ENCODE data around the gene UCHL5. TPM values are rescaled to one million over a fixed set of nuclear protein-coding genes. Genes with fewer than 3 reads are reported as not detected.

UCHL5 gene
- total RNA-seq, 1 donor from 2014 or later: 24.7 TPM

GRCh38 chr1:192977089-192977706 lies 82.0 kb downstream of the UCHL5 start:
- TF ChIP-seq CTCF (conservative IDR thresholded peaks at IDR 0.05; ENCODE audit: low read depth, low read length): no peak
- H3K4me3 ChIP-seq (ENCODE audit: low read depth, low read length): no peak overlapping the region
- no peak for DNase-seq (ENCODE audit: low read depth)

DNA sequence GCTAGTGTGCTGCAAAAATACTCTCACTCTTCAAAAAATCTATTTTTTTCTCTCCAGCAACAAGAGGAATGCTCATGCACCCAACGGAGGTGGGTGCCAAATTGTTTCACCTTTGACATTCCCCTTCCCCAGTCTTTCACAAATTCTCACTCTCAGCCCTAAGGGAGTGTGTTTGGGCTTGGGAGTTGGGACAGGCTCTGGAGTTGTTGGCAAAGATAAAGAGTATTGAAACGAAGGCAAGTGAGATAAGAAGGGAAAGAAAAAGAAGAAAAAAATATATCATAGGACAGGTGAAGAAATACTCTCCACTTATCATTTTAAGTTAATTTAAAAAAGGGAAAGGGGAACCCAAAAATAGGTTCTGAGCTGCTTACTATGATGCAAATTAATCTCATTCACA lies 82.6 kb downstream of the UCHL5 start:
- no peak for TF ChIP-seq CTCF (conservative IDR thresholded peaks at IDR 0.05; ENCODE audit: low read depth, low read length)
- DNase-seq (ENCODE audit: low read depth): no peak
- no peak overlapping the region for H3K4me3 ChIP-seq (ENCODE audit: low read depth, low read length)

- TF ChIP-seq CTCF (conservative IDR thresholded peaks at IDR 0.05; ENCODE audit: low read depth, low read length): no peak
- H3K4me3 ChIP-seq (ENCODE audit: low read depth, low read length): no peak overlapping the region
- peak; percentile 27 for DNase-seq (ENCODE audit: low read depth)
Measured at GRCh38 chr1:192974701-192975100, 84.5 kb downstream of the UCHL5 start.

DNA sequence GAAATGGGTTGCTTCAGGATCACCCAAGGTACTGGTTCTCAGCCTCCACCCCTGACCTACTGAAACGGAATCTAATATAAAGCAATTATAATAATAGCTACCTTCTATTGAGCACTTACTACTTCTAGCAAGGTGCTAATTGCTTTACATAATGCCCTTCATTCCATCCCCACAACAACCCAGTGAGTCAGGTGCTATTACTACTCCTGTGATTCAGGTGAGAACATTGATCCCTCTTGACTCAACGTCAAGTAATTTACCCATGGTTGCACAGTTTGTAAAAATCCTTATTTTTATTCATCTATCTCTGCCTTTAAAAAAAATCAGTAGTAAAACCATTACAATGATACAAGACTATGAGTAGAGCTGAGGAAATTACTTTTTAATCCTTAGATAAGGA lies 85.2 kb downstream of the UCHL5 start:
- no peak for TF ChIP-seq CTCF (conservative IDR thresholded peaks at IDR 0.05; ENCODE audit: low read depth, low read length)
- H3K4me3 ChIP-seq (ENCODE audit: low read depth, low read length): no peak overlapping the region
- DNase-seq (ENCODE audit: low read depth): no peak

DNA sequence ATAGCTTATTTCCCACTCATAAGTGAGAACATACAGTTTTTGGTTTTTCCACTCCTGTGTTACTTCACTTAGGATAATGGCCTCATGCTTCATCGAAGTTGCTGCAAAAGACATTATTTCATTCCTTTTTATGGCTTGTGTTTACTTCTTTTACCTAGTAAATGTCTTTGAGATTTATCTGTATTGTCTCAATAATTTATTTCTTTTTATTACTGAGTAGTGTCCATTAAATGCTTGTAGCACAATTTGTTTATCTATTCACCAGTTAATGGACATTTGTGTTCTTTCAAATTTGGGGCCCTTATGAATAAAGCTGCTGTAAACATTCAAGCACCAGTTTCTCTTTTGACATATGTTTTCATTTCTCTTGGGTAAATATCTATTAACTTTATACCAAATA lies 86.0 kb downstream of the UCHL5 start:
- TF ChIP-seq CTCF (conservative IDR thresholded peaks at IDR 0.05; ENCODE audit: low read depth, low read length): no peak
- DNase-seq (ENCODE audit: low read depth): no peak
- no peak overlapping the region for H3K4me3 ChIP-seq (ENCODE audit: low read depth, low read length)

DNA sequence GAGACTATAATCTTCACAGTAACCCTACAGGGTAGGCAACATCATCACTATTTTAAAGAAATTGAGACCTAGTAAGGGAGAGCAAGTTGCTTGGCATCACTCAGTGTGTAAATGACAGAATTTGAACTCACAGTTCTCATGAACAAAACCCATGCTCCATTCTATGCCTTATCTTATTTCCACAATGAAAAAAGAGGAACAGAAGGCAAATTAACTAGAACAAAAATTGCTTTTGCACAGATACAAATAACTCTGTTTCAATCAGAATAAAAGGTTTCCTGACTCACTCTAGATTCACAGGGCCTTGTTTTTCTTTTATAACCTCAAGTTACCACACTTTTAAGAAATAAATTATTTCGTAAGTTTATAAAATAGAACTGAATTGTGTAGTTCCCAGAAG lies 90.1 kb downstream of the UCHL5 start:
- H3K4me3 ChIP-seq (ENCODE audit: low read depth, low read length): no peak overlapping the region
- DNase-seq (ENCODE audit: low read depth): no peak
- TF ChIP-seq CTCF (conservative IDR thresholded peaks at IDR 0.05; ENCODE audit: low read depth, low read length): no peak

GRCh38 chr1:192968323-192968722 lies 90.8 kb downstream of the UCHL5 start:
- DNase-seq (ENCODE audit: low read depth): no peak
- no peak overlapping the region for H3K4me3 ChIP-seq (ENCODE audit: low read depth, low read length)
- no peak for TF ChIP-seq CTCF (conservative IDR thresholded peaks at IDR 0.05; ENCODE audit: low read depth, low read length)

All from epithelial cell of proximal tubule (primary cell).